Measurements from ENCODE around the gene WNT2. TPM values are rescaled to one million over a fixed set of nuclear protein-coding genes. Genes with fewer than 3 reads are reported as not detected.

WNT2 gene
- total RNA-seq = 1 to 10 TPM; 1.5 to 2.4 (median 2.0) TPM

DNA sequence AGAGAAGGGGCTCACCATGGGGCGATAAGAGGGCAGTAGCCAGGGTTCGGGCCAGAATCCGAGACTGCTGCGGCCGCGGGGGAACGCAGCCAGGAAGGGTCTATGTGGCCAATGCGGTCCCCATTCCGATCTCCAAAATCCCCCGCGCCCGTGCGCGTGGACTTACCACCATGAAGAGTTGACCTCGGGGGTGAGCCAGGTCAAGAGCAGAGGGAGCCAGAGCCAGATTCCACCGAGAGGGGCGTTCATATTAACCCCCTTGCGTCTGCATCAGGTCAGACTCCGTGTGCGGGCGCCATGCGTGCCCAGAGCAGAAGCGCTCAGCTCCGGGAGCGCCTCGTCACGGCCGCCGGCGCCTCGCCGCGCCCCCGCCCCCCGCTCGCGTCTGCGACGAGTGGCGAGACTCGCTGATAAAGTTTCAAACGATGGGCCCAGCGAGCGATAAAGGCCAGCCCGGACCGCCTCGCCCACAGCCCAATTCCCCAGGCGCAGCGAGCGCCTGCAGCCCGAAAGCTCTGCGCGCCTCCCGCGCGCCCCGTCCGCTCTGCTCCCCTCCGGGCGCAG, at the start of gene WNT2:
TSS of gene WNT2 (minus strand) at position 318 of the 564 bp plus-strand sequence. CDS start at position 249, 69 bp downstream.
- Histone ChIP-seq H3K27me3 (peaks cover 0 to 28% of the 10 kb centered on the region in 2 donors), H3K27ac (peak within 1 kb of the TSS; percentile 46 to 50), H3K36me3 (no peaks in the 10 kb centered on the region), H3K4me1 (peaks cover 0 to 6% of the 10 kb centered on the region in 2 donors), H3K9me3 (peaks cover 0 to 6% of the 10 kb centered on the region in 2 donors), H3K4me3 (peak within 1 kb of the TSS; percentile 40 to 65 (median 49))
- intact Hi-C loops (cut with DNase I; ENCODE audit: low total_unique reads) = no loop called here
- no peak for DNase-seq (ENCODE audit: low spot score in 2 of 2)
- TF ChIP-seq POLR2AphosphoS5 (IDR thresholded peaks at IDR 0.05) = no peak

GRCh38 chr7:117372073-117372472, 49.2 kb upstream of the WNT2 start:
- TF ChIP-seq POLR2A (IDR thresholded peaks at IDR 0.05) (no peak), POLR2AphosphoS5 (IDR thresholded peaks at IDR 0.05) (no peak), CTCF (IDR thresholded peaks at IDR 0.05) (no peak)
- no peak for DNase-seq (ENCODE audit: low spot score in 2 of 2)
- intact Hi-C loops (cut with DNase I; ENCODE audit: low total_unique reads) = no loop called here
- Histone ChIP-seq H3K4me1 (no peaks in the 10 kb centered on the region), H3K27me3 (no peaks in the 10 kb centered on the region), H3K4me3 (no peak overlapping the region), H3K9me3 (no peaks in the 10 kb centered on the region), H3K27ac (no peak overlapping the region), H3K36me3 (no peaks in the 10 kb centered on the region)

GRCh38 chr7:117364339-117365080, 41.7 kb upstream of the WNT2 start:
- Histone ChIP-seq H3K4me3 (no peak overlapping the region), H3K4me1 (no peaks in the 10 kb centered on the region), H3K27me3 (no peaks in the 10 kb centered on the region), H3K9me3 (no peaks in the 10 kb centered on the region), H3K36me3 (no peaks in the 10 kb centered on the region), H3K27ac (no peak overlapping the region)
- no peak for DNase-seq (ENCODE audit: low spot score in 2 of 2)
- intact Hi-C loops (cut with DNase I; ENCODE audit: low total_unique reads) = no loop called here
- TF ChIP-seq POLR2AphosphoS5 (IDR thresholded peaks at IDR 0.05) (no peak), POLR2A (IDR thresholded peaks at IDR 0.05) (no peak), CTCF (IDR thresholded peaks at IDR 0.05) (no peak)

GRCh38 chr7:117362294-117362888, 39.5 kb upstream of the WNT2 start:
- Histone ChIP-seq H3K27me3 (no peaks in the 10 kb centered on the region), H3K27ac (no peak overlapping the region), H3K9me3 (no peaks in the 10 kb centered on the region), H3K4me1 (no peaks in the 10 kb centered on the region), H3K36me3 (no peaks in the 10 kb centered on the region), H3K4me3 (no peak overlapping the region)
- TF ChIP-seq CTCF (IDR thresholded peaks at IDR 0.05) (no peak), POLR2AphosphoS5 (IDR thresholded peaks at IDR 0.05) (no peak), POLR2A (IDR thresholded peaks at IDR 0.05) (no peak)
- intact Hi-C loops (cut with DNase I; ENCODE audit: low total_unique reads) = no loop called here
- no peak for DNase-seq (ENCODE audit: low spot score in 2 of 2)

- Histone ChIP-seq H3K36me3 (no peaks in the 10 kb centered on the region), H3K27me3 (no peaks in the 10 kb centered on the region), H3K4me1 (no peaks in the 10 kb centered on the region), H3K4me3 (no peak overlapping the region), H3K27ac (no peak overlapping the region), H3K9me3 (no peaks in the 10 kb centered on the region)
- DNase-seq (ENCODE audit: low spot score in 2 of 2) = no peak
- intact Hi-C loops (cut with DNase I; ENCODE audit: low total_unique reads) = no loop called here
- TF ChIP-seq CTCF (IDR thresholded peaks at IDR 0.05) (no peak), POLR2A (IDR thresholded peaks at IDR 0.05) (no peak), POLR2AphosphoS5 (IDR thresholded peaks at IDR 0.05) (no peak)
Observed at GRCh38 chr7:117350027-117350426, 27.2 kb upstream of the WNT2 start.

Measured in breast epithelium (tissue), 4 donors.